CD14-positive monocyte (primary cell): ENCODE results near the gene PTPRQ. TPM values are rescaled to one million over a fixed set of nuclear protein-coding genes. Genes with fewer than 3 reads are reported as not detected.

ENCODE experiments used
- DNase-seq, 3 donors: peaks; one replicate each; pipeline ENCODE4 v3.0.0-alpha.2; 2011 to 2022
- H2AFZ ChIP-seq: 2 replicates; pipeline ENCODE4 v1.6.0; 2012; ENCODE audit warnings: mild to moderate bottlenecking, low read depth, low read length, inconsistent platforms; ENCODE audit not compliant: insufficient read depth, poor library complexity, severe bottlenecking
- H3K27ac ChIP-seq, 2 donors: 1 replicate in 1 of 2; 2 replicates in 1 of 2; pipeline ENCODE4 v1.5.1; 2012 to 2013; ENCODE audit warnings: low read length in 2 of 2, control low read depth in 1 of 2, inconsistent platforms in 1 of 2, low read depth in 1 of 2, mild to moderate bottlenecking in 1 of 2
- H3K27me3 ChIP-seq, 2 donors: one replicate each; pipeline versions ENCODE4 v1.6.0 to v1.6.1; 2011 to 2013; ENCODE audit warnings: low read length in 2 of 2; ENCODE audit not compliant: control insufficient read depth in 2 of 2, insufficient read depth in 2 of 2
- H3K36me3 ChIP-seq, 2 donors: replicated peaks in 1 of 2; 1 replicate in 1 of 2; 2 replicates in 1 of 2; pipeline versions ENCODE4 v1.5.1 to v1.6.1; 2012 to 2013; ENCODE audit warnings: low read length in 2 of 2, control low read depth in 1 of 2, inconsistent platforms in 1 of 2, mild to moderate bottlenecking in 1 of 2; ENCODE audit not compliant: insufficient read depth in 2 of 2, control insufficient read depth in 1 of 2
- H3K4me1 ChIP-seq, 2 donors: 1 replicate in 1 of 2; 2 replicates in 1 of 2; pipeline versions ENCODE4 v1.5.1 to v1.6.1; 2012 to 2013; ENCODE audit warnings: low read length in 2 of 2, control low read depth in 1 of 2, inconsistent platforms in 1 of 2, mild to moderate bottlenecking in 1 of 2, moderate library complexity in 1 of 2; ENCODE audit not compliant: insufficient read depth in 2 of 2, control insufficient read depth in 1 of 2
- H3K4me2 ChIP-seq: replicated peaks from 2 replicates; pipeline ENCODE3; 2012; ENCODE audit warnings: low read length, moderate library complexity, mild to moderate bottlenecking; ENCODE audit not compliant: poor library complexity, severe bottlenecking; ENCODE audit errors: extremely low read depth
- H3K4me3 ChIP-seq, 3 experiments: fragments of 200-600 bp in 1 of 3; sonication (generic) in 1 of 3; replicated peaks in 1 of 3; 1 replicate in 2 of 3; 2 replicates in 1 of 3; pipeline ENCODE4 v1.5.1; 2011 to 2013; ENCODE audit warnings: low read length in 3 of 3, mild to moderate bottlenecking in 3 of 3, control low read depth in 2 of 3, low read depth in 2 of 3, inconsistent platforms in 1 of 3, moderate library complexity in 1 of 3
- H3K79me2 ChIP-seq: 2 replicates; pipeline ENCODE4 v1.6.0; 2012; ENCODE audit warnings: mild to moderate bottlenecking, control low read depth, inconsistent platforms, low read length, moderate library complexity; ENCODE audit not compliant: insufficient read depth
- H3K9ac ChIP-seq: 2 replicates; pipeline ENCODE4 v1.6.0; 2017; ENCODE audit warnings: low read length, mild to moderate bottlenecking; ENCODE audit not compliant: insufficient read depth, poor library complexity, severe bottlenecking
- H3K9me3 ChIP-seq, 2 donors: replicated peaks in 1 of 2; 1 replicate in 1 of 2; 2 replicates in 1 of 2; pipeline versions ENCODE4 v1.5.1 to v1.6.1; 2012 to 2013; ENCODE audit warnings: low read length in 2 of 2, control low read depth in 1 of 2; ENCODE audit not compliant: control insufficient read depth in 1 of 2, insufficient read depth in 1 of 2
- H4K20me1 ChIP-seq: 2 replicates; pipeline ENCODE4 v1.6.0; 2012; ENCODE audit warnings: mild to moderate bottlenecking, low read length, control low read depth, moderate library complexity; ENCODE audit not compliant: insufficient read depth
- H3K27ac Mint-ChIP-seq, 7 donors: one replicate each; pipeline ENCODE4 v1.8.0; 2020; ENCODE audit warnings: mild to moderate bottlenecking in 7 of 7, mixed read lengths in 7 of 7, moderate library complexity in 6 of 7, inconsistent platforms in 2 of 7
- H3K27me3 Mint-ChIP-seq, 3 donors: one replicate each; pipeline ENCODE4 v1.8.0; 2021 to 2022; ENCODE audit warnings: low read depth in 3 of 3, mild to moderate bottlenecking in 3 of 3, mixed read lengths in 3 of 3, moderate library complexity in 3 of 3, inconsistent platforms in 1 of 3
- H3K36me3 Mint-ChIP-seq, 2 donors: one replicate each; pipeline ENCODE4 v1.8.0; 2020; ENCODE audit warnings: mixed read lengths in 2 of 2, inconsistent platforms in 1 of 2, mild to moderate bottlenecking in 1 of 2
- H3K4me1 Mint-ChIP-seq: one replicate; pipeline ENCODE4 v1.8.0; 2020; ENCODE audit warnings: mild to moderate bottlenecking, mixed read lengths
- H3K4me3 Mint-ChIP-seq, 2 donors: one replicate each; pipeline ENCODE4 v1.8.0; 2020; ENCODE audit warnings: mild to moderate bottlenecking in 2 of 2, mixed read lengths in 2 of 2, moderate library complexity in 1 of 2
- H3K9me3 Mint-ChIP-seq, 7 donors: one replicate each; pipeline ENCODE4 v1.8.0; 2020 to 2022; ENCODE audit warnings: mixed read lengths in 7 of 7, mild to moderate bottlenecking in 6 of 7, moderate library complexity in 6 of 7, inconsistent platforms in 2 of 7
- WGBS: methylation state at CpG from one replicate; pipeline ENCODE4 v1.1.5; 2013; ENCODE audit warnings: missing lambda C conversion rate; ENCODE audit not compliant: insufficient coverage; 5-methylcytosine and 5-hydroxymethylcytosine counted together
- intact Hi-C, 2 donors: fragments of 100-400 bp; cut with micrococcal nuclease; formaldehyde crosslinking; loops; one replicate each; pipeline versions ENCODE4 v1.15.0 to v1.15.1; 2023
- polyA plus RNA-seq, 3 donors: library from polyadenylated mRNA; depleted of rRNA in 1 of 3; unstranded in 2 of 3; stranded (reverse) in 1 of 3; fragments of 300-500 nt in 2 of 3; fragments of >200 nt in 1 of 3; fragmentation: Illumina TruSeq in 2 of 3; gene quantifications; 1 replicate in 2 of 3; 2 replicates in 1 of 3; pipeline ENCODE4 v1.2.3, GENCODE V29; 2012 to 2021
- TF ChIP-seq, protein P1 (sequence below): fragments of 200-600 bp; IDR thresholded peaks from one replicate; pipeline ENCODE4 v1.8.0; 2022; ENCODE audit warnings: antibody characterized with exemption, mild to moderate bottlenecking

PTPRQ gene
- polyA plus RNA-seq, 3 donors = not detected

- Histone ChIP-seq H3K36me3 (no peaks in the 10 kb centered on the region), H3K79me2 (no peaks in the 10 kb centered on the region), H4K20me1 (no peaks in the 10 kb centered on the region), H3K27ac (no peak overlapping the region), H3K4me3 (no peak overlapping the region), H3K9ac (no peak overlapping the region), H2AFZ (no peak overlapping the region), H3K27me3 (no peaks in the 10 kb centered on the region), H3K4me1 (no peaks in the 10 kb centered on the region), H3K9me3 (no peaks in the 10 kb centered on the region), H3K4me2 (no peak overlapping the region)
- Mint-ChIP-seq H3K27me3 (peaks cover 0 to 3% (median 2%) of the 10 kb centered on the region in 3 donors), H3K4me3 (no peak overlapping the region), H3K36me3 (no peaks in the 10 kb centered on the region), H3K27ac (no peak overlapping the region), H3K9me3 (peaks cover 0 to 2% (median 0%) of the 10 kb centered on the region in 7 donors), H3K4me1 (no peaks in the 10 kb centered on the region)
- no peak for DNase-seq
- TF ChIP-seq, protein P1, sequence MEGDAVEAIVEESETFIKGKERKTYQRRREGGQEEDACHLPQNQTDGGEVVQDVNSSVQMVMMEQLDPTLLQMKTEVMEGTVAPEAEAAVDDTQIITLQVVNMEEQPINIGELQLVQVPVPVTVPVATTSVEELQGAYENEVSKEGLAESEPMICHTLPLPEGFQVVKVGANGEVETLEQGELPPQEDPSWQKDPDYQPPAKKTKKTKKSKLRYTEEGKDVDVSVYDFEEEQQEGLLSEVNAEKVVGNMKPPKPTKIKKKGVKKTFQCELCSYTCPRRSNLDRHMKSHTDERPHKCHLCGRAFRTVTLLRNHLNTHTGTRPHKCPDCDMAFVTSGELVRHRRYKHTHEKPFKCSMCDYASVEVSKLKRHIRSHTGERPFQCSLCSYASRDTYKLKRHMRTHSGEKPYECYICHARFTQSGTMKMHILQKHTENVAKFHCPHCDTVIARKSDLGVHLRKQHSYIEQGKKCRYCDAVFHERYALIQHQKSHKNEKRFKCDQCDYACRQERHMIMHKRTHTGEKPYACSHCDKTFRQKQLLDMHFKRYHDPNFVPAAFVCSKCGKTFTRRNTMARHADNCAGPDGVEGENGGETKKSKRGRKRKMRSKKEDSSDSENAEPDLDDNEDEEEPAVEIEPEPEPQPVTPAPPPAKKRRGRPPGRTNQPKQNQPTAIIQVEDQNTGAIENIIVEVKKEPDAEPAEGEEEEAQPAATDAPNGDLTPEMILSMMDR = no peak
- WGBS = 100% methylated on average over 2 of the region's 3 CpGs
- intact Hi-C loops = no loop called here
Measured at GRCh38 chr12:80602455-80602854, 158.4 kb downstream of the PTPRQ start.

GRCh38 chr12:80607361-80608135, 163.5 kb downstream of the PTPRQ start:
- Histone ChIP-seq H3K4me3 (no peak overlapping the region), H3K9ac (no peak overlapping the region), H2AFZ (no peak overlapping the region), H3K79me2 (no peaks in the 10 kb centered on the region), H3K36me3 (no peaks in the 10 kb centered on the region), H4K20me1 (no peaks in the 10 kb centered on the region), H3K27ac (no peak overlapping the region), H3K4me2 (no peak overlapping the region), H3K27me3 (no peaks in the 10 kb centered on the region), H3K4me1 (no peaks in the 10 kb centered on the region), H3K9me3 (no peaks in the 10 kb centered on the region)
- no peak for DNase-seq
- H3K27ac Mint-ChIP-seq = no peak overlapping the region
- 56% methylated on average over 1 of the region's 3 CpGs for WGBS
- peaks cover 0 to 7% (median 2%) of the 10 kb centered on the region in 3 donors for H3K27me3 Mint-ChIP-seq
- no peak overlapping the region for H3K4me3 Mint-ChIP-seq
- TF ChIP-seq, protein P1 = no peak
- peaks cover 0 to 2% (median 0%) of the 10 kb centered on the region in 7 donors for H3K9me3 Mint-ChIP-seq
- intact Hi-C loops = no loop called here
- no peaks in the 10 kb centered on the region for H3K4me1 Mint-ChIP-seq
- H3K36me3 Mint-ChIP-seq = no peaks in the 10 kb centered on the region
